Activated B cell treated with CpG ODN at 0.5 μM for 24 hours (primary cell): Measurements from ENCODE around the gene POU4F2. TPM values are rescaled to one million over a fixed set of nuclear protein-coding genes. Genes with fewer than 3 reads are reported as not detected.

ENCODE experiments used
- ATAC-seq: fragments of 200-7000 bp; cut with Tn5 transposase; one replicate; pipeline ENCODE4 v1.10.0; 2021; ENCODE audit warnings: low read depth, mild to moderate bottlenecking, moderate library complexity
- CTCF ChIA-PET: fragments of 350-600 bp; sonication (Branson Sonifier 250); formaldehyde crosslinking; loops from one replicate; lab custom pipeline; 2021; ENCODE audit warnings: antibody characterized with exemption; lab: Charles Lee
- POLR2A ChIA-PET: fragments of 350-600 bp; sonication (Branson Sonifier 250); formaldehyde crosslinking; loops from one replicate; lab custom pipeline; 2021; ENCODE audit warnings: antibody characterized with exemption; lab: Charles Lee
- DNase-seq: peaks from one replicate; pipeline ENCODE4 v3.0.0; 2022
- H3K27ac Mint-ChIP-seq: one replicate; pipeline ENCODE4 v1.8.0; 2020; ENCODE audit warnings: mixed read lengths
- H3K27me3 Mint-ChIP-seq: one replicate; pipeline ENCODE4 v1.8.0; 2021; ENCODE audit warnings: mixed read lengths
- H3K36me3 Mint-ChIP-seq: one replicate; pipeline ENCODE4 v1.8.0; 2021; ENCODE audit warnings: low read depth, mixed read lengths
- H3K4me1 Mint-ChIP-seq: one replicate; pipeline ENCODE4 v1.8.0; 2021; ENCODE audit warnings: mixed read lengths
- H3K4me3 Mint-ChIP-seq: one replicate; pipeline ENCODE4 v1.8.0; 2020; ENCODE audit warnings: mild to moderate bottlenecking, mixed read lengths
- H3K9me3 Mint-ChIP-seq: one replicate; pipeline ENCODE4 v1.8.0; 2020; ENCODE audit warnings: mixed read lengths
- intact Hi-C: fragments of 100-400 bp; cut with micrococcal nuclease; formaldehyde crosslinking; loops from one replicate; pipeline ENCODE4 v1.15.1; 2024
- total RNA-seq: library from RNA; stranded (reverse); gene quantifications from 2 replicates; pipeline ENCODE4 v1.2.3, GENCODE V29; 2022
- TF ChIP-seq, protein P1 (sequence below): fragments of 200-600 bp; IDR thresholded peaks from one replicate; pipeline ENCODE4 v1.8.0; 2022; ENCODE audit warnings: antibody characterized with exemption, mild to moderate bottlenecking

The POU4F2 gene
- not detected in 2 replicates for total RNA-seq

DNA sequence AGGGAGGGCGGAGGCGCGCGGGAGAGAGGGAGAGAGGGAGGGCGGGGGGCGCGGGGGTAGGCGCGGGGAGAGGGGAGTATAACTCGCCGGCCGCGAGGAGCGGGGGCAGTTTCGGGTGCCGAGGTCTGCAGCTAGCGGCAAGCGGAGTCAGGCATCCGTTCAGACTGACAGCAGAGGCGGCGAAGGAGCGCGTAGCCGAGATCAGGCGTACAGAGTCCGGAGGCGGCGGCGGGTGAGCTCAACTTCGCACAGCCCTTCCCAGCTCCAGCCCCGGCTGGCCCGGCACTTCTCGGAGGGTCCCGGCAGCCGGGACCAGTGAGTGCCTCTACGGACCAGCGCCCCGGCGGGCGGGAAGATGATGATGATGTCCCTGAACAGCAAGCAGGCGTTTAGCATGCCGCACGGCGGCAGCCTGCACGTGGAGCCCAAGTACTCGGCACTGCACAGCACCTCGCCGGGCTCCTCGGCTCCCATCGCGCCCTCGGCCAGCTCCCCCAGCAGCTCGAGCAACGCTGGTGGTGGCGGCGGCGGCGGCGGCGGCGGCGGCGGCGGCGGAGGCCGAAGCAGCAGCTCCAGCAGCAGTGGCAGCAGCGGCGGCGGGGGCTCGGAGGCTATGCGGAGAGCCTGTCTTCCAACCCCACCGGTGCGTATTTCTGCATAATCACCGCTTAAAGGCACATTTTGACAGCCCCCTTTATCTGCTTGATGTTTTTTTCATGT, at the start of gene POU4F2:
Gene POU4F2, plus strand, starts transcription at position 108 of the 720 bp plus-strand sequence. Its CDS starts 248 bp downstream, at position 356.
- DNase-seq = no peak
- H3K4me1 Mint-ChIP-seq = peaks cover 13% of the 10 kb centered on the region
- peaks cover 74% of the 10 kb centered on the region for H3K27me3 Mint-ChIP-seq
- no peak within 1 kb of the TSS for H3K27ac Mint-ChIP-seq
- ATAC-seq = no peak
- ChIA-PET CTCF (no interaction called here), POLR2A (no interaction called here)
- no peaks in the 10 kb centered on the region for H3K36me3 Mint-ChIP-seq
- TF ChIP-seq, protein P1, sequence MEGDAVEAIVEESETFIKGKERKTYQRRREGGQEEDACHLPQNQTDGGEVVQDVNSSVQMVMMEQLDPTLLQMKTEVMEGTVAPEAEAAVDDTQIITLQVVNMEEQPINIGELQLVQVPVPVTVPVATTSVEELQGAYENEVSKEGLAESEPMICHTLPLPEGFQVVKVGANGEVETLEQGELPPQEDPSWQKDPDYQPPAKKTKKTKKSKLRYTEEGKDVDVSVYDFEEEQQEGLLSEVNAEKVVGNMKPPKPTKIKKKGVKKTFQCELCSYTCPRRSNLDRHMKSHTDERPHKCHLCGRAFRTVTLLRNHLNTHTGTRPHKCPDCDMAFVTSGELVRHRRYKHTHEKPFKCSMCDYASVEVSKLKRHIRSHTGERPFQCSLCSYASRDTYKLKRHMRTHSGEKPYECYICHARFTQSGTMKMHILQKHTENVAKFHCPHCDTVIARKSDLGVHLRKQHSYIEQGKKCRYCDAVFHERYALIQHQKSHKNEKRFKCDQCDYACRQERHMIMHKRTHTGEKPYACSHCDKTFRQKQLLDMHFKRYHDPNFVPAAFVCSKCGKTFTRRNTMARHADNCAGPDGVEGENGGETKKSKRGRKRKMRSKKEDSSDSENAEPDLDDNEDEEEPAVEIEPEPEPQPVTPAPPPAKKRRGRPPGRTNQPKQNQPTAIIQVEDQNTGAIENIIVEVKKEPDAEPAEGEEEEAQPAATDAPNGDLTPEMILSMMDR = no peak
- H3K9me3 Mint-ChIP-seq = peaks cover 3% of the 10 kb centered on the region
- H3K4me3 Mint-ChIP-seq = peak within 1 kb of the TSS; percentile 17
- intact Hi-C loops = loop anchor here (5.0 kb wide), 1 partner anchor 297 kb away; no protein-coding TSS in a partner anchor

DNA sequence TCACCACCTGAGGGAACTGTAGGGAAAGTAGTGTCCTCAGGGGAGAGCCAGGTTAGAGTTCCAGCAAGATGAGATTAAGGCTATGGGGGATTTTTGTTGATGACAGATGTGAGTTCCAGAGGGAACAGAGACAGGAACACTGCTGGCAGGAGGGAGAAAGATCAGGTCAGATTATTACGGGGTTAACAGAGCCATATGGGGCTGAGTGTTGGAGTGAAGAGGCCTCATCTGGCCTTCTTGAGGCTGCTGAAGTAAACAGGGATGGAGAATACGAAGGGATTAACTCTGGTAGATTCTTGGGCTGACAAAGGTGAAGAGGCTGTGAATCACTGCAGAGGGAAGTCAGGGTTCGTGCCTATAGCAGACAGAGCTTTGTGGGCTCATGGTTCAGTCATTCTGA, 47.9 kb upstream of the POU4F2 start:
- no peaks in the 10 kb centered on the region for H3K9me3 Mint-ChIP-seq
- H3K4me1 Mint-ChIP-seq = no peaks in the 10 kb centered on the region
- intact Hi-C loops = no loop called here
- peaks cover 4% of the 10 kb centered on the region for H3K27me3 Mint-ChIP-seq
- no peak overlapping the region for H3K4me3 Mint-ChIP-seq
- TF ChIP-seq, protein P1 = no peak
- ChIA-PET CTCF (no interaction called here), POLR2A (no interaction called here)
- H3K27ac Mint-ChIP-seq = no peak overlapping the region
- no peak for DNase-seq
- ATAC-seq = no peak
- H3K36me3 Mint-ChIP-seq = no peaks in the 10 kb centered on the region

DNA sequence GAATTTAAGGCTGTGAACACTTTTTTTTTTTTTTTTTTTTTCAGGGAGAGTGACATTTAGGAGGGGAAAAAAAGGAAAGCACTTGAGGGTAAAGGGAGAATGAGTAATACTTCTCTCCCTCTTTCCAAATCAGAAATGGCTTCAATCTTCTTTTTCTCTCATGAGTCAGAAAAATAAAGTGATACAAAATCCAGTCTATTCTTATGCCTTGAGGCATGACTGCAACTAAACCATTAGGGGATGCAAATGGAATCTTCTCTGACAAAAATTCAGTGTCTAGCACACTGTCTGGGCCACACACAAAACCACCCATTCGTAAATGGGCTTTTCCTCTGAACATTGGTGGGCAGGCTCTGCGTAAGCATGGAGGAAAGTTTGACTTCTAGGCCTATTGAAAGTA, 46.7 kb upstream of the POU4F2 start:
- no peak overlapping the region for H3K27ac Mint-ChIP-seq
- no peaks in the 10 kb centered on the region for H3K27me3 Mint-ChIP-seq
- ChIA-PET CTCF (no interaction called here), POLR2A (no interaction called here)
- H3K36me3 Mint-ChIP-seq = no peaks in the 10 kb centered on the region
- intact Hi-C loops = no loop called here
- TF ChIP-seq, protein P1 = no peak
- no peak for DNase-seq
- no peak overlapping the region for H3K4me3 Mint-ChIP-seq
- peaks cover 4% of the 10 kb centered on the region for H3K9me3 Mint-ChIP-seq
- H3K4me1 Mint-ChIP-seq = no peaks in the 10 kb centered on the region
- ATAC-seq = no peak

GRCh38 chr4:146632770-146633470, 5.8 kb upstream of the POU4F2 start:
- DNase-seq = no peak
- H3K4me3 Mint-ChIP-seq = no peak overlapping the region
- TF ChIP-seq, protein P1 = no peak

DNA sequence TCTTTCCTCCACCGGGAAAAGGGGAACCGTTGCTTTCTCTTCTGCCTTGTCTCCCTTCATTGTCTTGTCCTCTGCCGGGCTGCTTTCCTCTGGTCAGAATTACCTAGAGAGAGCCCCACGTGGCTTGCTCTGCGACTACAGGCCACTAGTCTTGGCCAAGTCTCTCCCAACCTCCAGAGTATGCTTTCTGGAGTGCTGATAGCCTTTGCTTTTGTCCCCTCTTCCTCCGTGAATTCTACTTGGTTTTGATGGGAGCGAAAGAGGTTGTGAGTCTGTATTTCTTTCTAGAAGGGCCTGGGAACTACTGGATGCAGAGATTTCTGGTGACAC, 5.3 kb upstream of the POU4F2 start:
- Mint-ChIP-seq H3K27ac (no peak overlapping the region), H3K27me3 (peaks cover 70% of the 10 kb centered on the region), H3K4me1 (peaks cover 7% of the 10 kb centered on the region), H3K9me3 (peaks cover 5% of the 10 kb centered on the region), H3K36me3 (no peaks in the 10 kb centered on the region), H3K4me3 (no peak overlapping the region)
- no peak for DNase-seq
- intact Hi-C loops = no loop called here
- CTCF ChIA-PET = no interaction called here
- ATAC-seq = no peak
- POLR2A ChIA-PET = no interaction called here
- TF ChIP-seq, protein P1 = no peak

More at GRCh38 chr4:146632770-146633470, 5.8 kb upstream of the POU4F2 start:
- ATAC-seq = no peak
- intact Hi-C loops = no loop called here
- Mint-ChIP-seq H3K36me3 (no peaks in the 10 kb centered on the region), H3K27ac (no peak overlapping the region), H3K9me3 (peaks cover 5% of the 10 kb centered on the region), H3K27me3 (peaks cover 66% of the 10 kb centered on the region), H3K4me1 (peaks cover 3% of the 10 kb centered on the region)
- ChIA-PET CTCF (interaction anchor here (0.6 kb wide), 1 partner anchor 10 kb away, joined by 3 read pairs; no protein-coding TSS in a partner anchor), POLR2A (no interaction called here)
